Neural cell (in vitro differentiated cells): ENCODE data around the gene HLA-DOA. TPM values are rescaled to one million over a fixed set of nuclear protein-coding genes. Genes with fewer than 3 reads are reported as not detected.

ENCODE experiments used
- H2AFZ ChIP-seq: fragments of 200-600, 300-800 bp; sonication (generic), shearing (Covaris generic); 2 replicates; pipeline ENCODE4 v1.6.0; 2014; ENCODE audit warnings: low read depth, mild to moderate bottlenecking, antibody characterized with exemption, low read length, moderate library complexity
- H3F3A ChIP-seq: fragments of 200-600 bp; shearing (Covaris generic); 2 replicates; pipeline ENCODE4 v1.6.1; 2016; ENCODE audit warnings: mild to moderate bottlenecking, moderate library complexity, mixed read lengths, antibody characterized with exemption, low read length; ENCODE audit not compliant: insufficient read depth, poor library complexity, severe bottlenecking
- H3K27ac ChIP-seq: fragments of 200-600, 300-800 bp; sonication (generic), shearing (Covaris generic); 2 replicates; pipeline ENCODE4 v1.5.1; 2014; ENCODE audit warnings: mild to moderate bottlenecking, low read length, moderate library complexity
- H3K27me3 ChIP-seq: fragments of 300-800, 200-600 bp; sonication (generic), shearing (Covaris generic); 2 replicates; pipeline ENCODE4 v1.6.0; 2014; ENCODE audit warnings: mild to moderate bottlenecking, low read depth, low read length, moderate library complexity; ENCODE audit not compliant: insufficient read depth
- H3K36me3 ChIP-seq: fragments of 300-800, 200-600 bp; sonication (generic), shearing (Covaris generic); 2 replicates; pipeline ENCODE4 v1.5.1; 2014; ENCODE audit warnings: mild to moderate bottlenecking, antibody characterized with exemption, low read length, moderate library complexity; ENCODE audit not compliant: insufficient read depth
- H3K4me2 ChIP-seq: fragments of 300-800, 200-600 bp; sonication (generic), shearing (Covaris generic); 2 replicates; pipeline ENCODE4 v1.6.0; 2014; ENCODE audit warnings: mild to moderate bottlenecking, low read length
- H3K4me3 ChIP-seq: fragments of 300-800, 200-600 bp; sonication (generic), shearing (Covaris generic); 2 replicates; pipeline ENCODE4 v1.5.1; 2014; ENCODE audit warnings: mild to moderate bottlenecking, low read length, moderate library complexity
- H3K79me2 ChIP-seq: fragments of 200-600 bp; shearing (Covaris generic); replicated peaks from 2 replicates; pipeline ENCODE4 v1.6.0; 2014; ENCODE audit warnings: mild to moderate bottlenecking, low read length, moderate library complexity; ENCODE audit not compliant: insufficient read depth
- H3K9ac ChIP-seq: fragments of 300-800, 200-600 bp; sonication (generic), shearing (Covaris generic); 2 replicates; pipeline ENCODE4 v1.6.1; 2016; ENCODE audit warnings: mild to moderate bottlenecking, low read length, mixed read lengths
- H3K9me2 ChIP-seq: fragments of 200-600 bp; shearing (Covaris generic); 2 replicates; pipeline ENCODE4 v1.6.1; 2016; ENCODE audit warnings: mild to moderate bottlenecking, low read length, mixed read lengths; ENCODE audit not compliant: insufficient read depth
- H3K9me3 ChIP-seq: fragments of 200-600, 300-800 bp; sonication (generic), shearing (Covaris generic); 2 replicates; pipeline ENCODE4 v1.6.1; 2016; ENCODE audit warnings: mild to moderate bottlenecking, mixed run types, low read length, moderate library complexity, mixed read lengths
- H4K20me1 ChIP-seq: fragments of 200-600 bp; shearing (Covaris generic); 2 replicates; pipeline ENCODE4 v1.6.1; 2016; ENCODE audit warnings: mild to moderate bottlenecking, mixed run types; ENCODE audit not compliant: insufficient read depth
- MXI1 ChIP-seq: fragments of 450-650 bp; conservative IDR thresholded peaks from 2 replicates; pipeline ENCODE4 v1.6.1; 2014; ENCODE audit warnings: antibody characterized with exemption, mild to moderate bottlenecking; ENCODE audit not compliant: poor library complexity, severe bottlenecking
- RAD21 ChIP-seq: fragments of 450-650 bp; conservative IDR thresholded peaks from 2 replicates; pipeline ENCODE4 v1.6.1; 2014; ENCODE audit warnings: antibody characterized with exemption, mild to moderate bottlenecking, moderate library complexity
- SMC3 ChIP-seq: fragments of 450-650 bp; conservative IDR thresholded peaks from 2 replicates; pipeline ENCODE4 v1.6.1; 2014; ENCODE audit warnings: antibody characterized with exemption, mild to moderate bottlenecking, moderate library complexity; ENCODE audit not compliant: poor library complexity
- TAF1 ChIP-seq: IDR thresholded peaks from 2 replicates; pipeline ENCODE4 v1.6.1; 2012; ENCODE audit warnings: low read depth
- polyA plus RNA-seq: library from polyadenylated mRNA; depleted of rRNA; stranded (reverse); fragments of >200 nt; gene quantifications from 2 replicates; pipeline ENCODE4 v1.2.3, GENCODE V29; 2014
- TF ChIP-seq, protein P1 (sequence below): fragments of 450-650 bp; IDR thresholded peaks from 2 replicates; pipeline ENCODE4 v1.5.1; 2014; ENCODE audit warnings: antibody characterized with exemption, mild to moderate bottlenecking, moderate library complexity; ENCODE audit not compliant: poor library complexity, severe bottlenecking
- TF ChIP-seq, protein P2 (sequence below): IDR thresholded peaks from 2 replicates; pipeline ENCODE4 v1.6.1; 2012; ENCODE audit warnings: borderline replicate concordance

The HLA-DOA gene
- polyA plus RNA-seq, 1 donor from 2014 or later: 0.07 TPM

- no peaks in the 10 kb centered on the region for H3K9me3 ChIP-seq
- no peaks in the 10 kb centered on the region for H4K20me1 ChIP-seq
- no peaks in the 10 kb centered on the region for H3F3A ChIP-seq
- H3K79me2 ChIP-seq: no peaks in the 10 kb centered on the region
- H3K27ac ChIP-seq: no peak overlapping the region
- H2AFZ ChIP-seq: no peak overlapping the region
- no peak overlapping the region for H3K9ac ChIP-seq
- no peaks in the 10 kb centered on the region for H3K27me3 ChIP-seq
- TF ChIP-seq, protein P1, sequence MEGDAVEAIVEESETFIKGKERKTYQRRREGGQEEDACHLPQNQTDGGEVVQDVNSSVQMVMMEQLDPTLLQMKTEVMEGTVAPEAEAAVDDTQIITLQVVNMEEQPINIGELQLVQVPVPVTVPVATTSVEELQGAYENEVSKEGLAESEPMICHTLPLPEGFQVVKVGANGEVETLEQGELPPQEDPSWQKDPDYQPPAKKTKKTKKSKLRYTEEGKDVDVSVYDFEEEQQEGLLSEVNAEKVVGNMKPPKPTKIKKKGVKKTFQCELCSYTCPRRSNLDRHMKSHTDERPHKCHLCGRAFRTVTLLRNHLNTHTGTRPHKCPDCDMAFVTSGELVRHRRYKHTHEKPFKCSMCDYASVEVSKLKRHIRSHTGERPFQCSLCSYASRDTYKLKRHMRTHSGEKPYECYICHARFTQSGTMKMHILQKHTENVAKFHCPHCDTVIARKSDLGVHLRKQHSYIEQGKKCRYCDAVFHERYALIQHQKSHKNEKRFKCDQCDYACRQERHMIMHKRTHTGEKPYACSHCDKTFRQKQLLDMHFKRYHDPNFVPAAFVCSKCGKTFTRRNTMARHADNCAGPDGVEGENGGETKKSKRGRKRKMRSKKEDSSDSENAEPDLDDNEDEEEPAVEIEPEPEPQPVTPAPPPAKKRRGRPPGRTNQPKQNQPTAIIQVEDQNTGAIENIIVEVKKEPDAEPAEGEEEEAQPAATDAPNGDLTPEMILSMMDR: peak; percentile 83
- TF ChIP-seq RAD21: peak; percentile 83
- peak; percentile 93 for TF ChIP-seq SMC3
- no peak for TF ChIP-seq TAF1
- no peak overlapping the region for H3K4me3 ChIP-seq
- H3K4me2 ChIP-seq: no peak overlapping the region
- no peaks in the 10 kb centered on the region for H3K36me3 ChIP-seq
- no peaks in the 10 kb centered on the region for H3K9me2 ChIP-seq
Observed at GRCh38 chr6:33014841-33015634, 5.6 kb upstream of the HLA-DOA start.

DNA sequence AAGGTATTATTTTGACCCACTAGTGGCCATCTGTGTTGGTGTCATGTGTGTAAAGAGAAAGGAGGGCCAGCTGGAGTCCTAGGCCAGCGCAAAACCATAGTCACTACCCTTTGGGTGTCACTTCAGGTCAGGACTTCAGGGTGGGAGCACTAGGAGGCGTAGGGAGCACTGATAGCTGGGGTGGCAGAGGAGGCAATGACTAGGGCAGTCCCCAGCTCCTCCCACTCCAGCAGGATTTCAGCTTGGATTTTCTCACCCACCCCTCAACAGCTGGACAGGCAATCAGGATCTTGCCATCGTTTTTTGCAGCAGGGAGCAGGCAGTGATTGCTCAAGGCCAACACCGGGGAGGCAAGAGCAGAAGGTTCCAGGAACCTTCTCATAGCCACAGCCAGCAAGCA, 4.2 kb upstream of the HLA-DOA start:
- Histone ChIP-seq H3K79me2 (no peaks in the 10 kb centered on the region), H3K9me2 (no peaks in the 10 kb centered on the region), H4K20me1 (no peaks in the 10 kb centered on the region), H3F3A (no peaks in the 10 kb centered on the region), H3K27ac (no peak overlapping the region), H3K9me3 (no peaks in the 10 kb centered on the region), H2AFZ (no peak overlapping the region), H3K4me3 (no peak overlapping the region), H3K4me2 (no peak overlapping the region), H3K36me3 (no peaks in the 10 kb centered on the region), H3K9ac (no peak overlapping the region), H3K27me3 (no peaks in the 10 kb centered on the region)
- TF ChIP-seq MXI1 (no peak), TAF1 (no peak), SMC3 (no peak)
- TF ChIP-seq, protein P1: no peak
- TF ChIP-seq, protein P2, sequence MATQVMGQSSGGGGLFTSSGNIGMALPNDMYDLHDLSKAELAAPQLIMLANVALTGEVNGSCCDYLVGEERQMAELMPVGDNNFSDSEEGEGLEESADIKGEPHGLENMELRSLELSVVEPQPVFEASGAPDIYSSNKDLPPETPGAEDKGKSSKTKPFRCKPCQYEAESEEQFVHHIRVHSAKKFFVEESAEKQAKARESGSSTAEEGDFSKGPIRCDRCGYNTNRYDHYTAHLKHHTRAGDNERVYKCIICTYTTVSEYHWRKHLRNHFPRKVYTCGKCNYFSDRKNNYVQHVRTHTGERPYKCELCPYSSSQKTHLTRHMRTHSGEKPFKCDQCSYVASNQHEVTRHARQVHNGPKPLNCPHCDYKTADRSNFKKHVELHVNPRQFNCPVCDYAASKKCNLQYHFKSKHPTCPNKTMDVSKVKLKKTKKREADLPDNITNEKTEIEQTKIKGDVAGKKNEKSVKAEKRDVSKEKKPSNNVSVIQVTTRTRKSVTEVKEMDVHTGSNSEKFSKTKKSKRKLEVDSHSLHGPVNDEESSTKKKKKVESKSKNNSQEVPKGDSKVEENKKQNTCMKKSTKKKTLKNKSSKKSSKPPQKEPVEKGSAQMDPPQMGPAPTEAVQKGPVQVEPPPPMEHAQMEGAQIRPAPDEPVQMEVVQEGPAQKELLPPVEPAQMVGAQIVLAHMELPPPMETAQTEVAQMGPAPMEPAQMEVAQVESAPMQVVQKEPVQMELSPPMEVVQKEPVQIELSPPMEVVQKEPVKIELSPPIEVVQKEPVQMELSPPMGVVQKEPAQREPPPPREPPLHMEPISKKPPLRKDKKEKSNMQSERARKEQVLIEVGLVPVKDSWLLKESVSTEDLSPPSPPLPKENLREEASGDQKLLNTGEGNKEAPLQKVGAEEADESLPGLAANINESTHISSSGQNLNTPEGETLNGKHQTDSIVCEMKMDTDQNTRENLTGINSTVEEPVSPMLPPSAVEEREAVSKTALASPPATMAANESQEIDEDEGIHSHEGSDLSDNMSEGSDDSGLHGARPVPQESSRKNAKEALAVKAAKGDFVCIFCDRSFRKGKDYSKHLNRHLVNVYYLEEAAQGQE: no peak
